NCI-H510A treated with DMSO at 0.1 percent for 48 hours (cell line): ENCODE measurements around the gene SRP19.
"Not testable (repeated sequence)": the region's sequence is repeated elsewhere in the genome, so short reads cannot be mapped to it uniquely, and the experiment has no call there.

Source experiments
- DNase-seq: peaks from one replicate; lab custom pipeline; 2025; lab: John Stamatoyannopoulos, UW

The SRP19 gene

DNA sequence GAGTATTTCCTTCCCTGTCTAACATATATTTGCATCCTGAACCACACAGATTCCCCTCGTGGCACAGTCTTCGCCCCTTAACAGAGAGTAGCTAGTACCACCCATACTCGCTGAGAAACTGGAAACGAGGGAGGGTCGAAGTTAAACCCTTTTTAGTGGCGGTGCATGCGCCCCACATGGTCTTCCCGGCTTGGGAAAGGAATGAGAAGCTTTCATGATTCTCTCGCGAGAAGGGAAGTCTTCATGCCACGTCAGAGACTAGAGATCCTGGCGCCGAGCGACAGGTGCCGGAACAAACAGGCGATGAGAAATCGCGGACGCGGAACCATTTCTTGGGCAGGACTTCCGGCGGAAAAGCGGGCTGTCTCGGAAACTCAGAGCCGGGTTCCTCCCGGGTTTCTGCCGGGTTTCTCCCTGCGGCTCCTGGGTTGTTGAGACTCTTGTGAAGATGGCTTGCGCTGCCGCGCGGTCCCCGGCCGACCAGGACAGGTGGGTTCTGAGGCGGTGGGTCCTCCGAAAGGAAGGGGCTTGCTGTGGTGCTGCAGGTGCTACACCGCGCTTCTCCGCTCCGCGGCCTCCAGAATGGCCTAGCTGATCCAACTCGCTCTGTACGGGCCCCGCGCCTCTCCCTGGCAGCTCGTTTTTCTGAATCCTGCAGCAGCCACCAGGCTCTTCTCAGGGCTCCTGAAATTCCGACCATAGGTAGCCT, at the start of gene SRP19:
Gene SRP19, plus strand, starts transcription at position 359 of the 709 bp plus-strand sequence. Its CDS starts 90 bp downstream, at position 449.
- DNase-seq: peak; percentile 79

DNA sequence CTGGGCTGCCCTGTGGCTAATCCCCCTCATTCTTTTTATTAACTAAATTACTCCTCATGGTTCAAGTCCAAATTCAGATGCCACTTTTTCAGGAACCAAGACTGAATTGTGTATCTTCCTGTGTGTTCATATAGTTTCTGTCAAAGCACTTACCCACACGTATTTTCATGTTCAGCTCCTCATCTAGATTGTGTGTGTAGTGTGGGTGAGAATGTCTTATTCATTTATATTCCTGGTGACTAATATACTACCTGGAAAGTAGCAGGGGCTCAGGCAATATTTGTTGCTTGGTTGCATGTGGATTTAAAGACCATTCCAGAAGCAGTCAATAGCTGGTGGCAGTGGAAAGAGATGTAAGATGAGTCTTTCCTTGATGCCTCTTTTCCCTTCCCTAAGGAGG, 48.5 kb upstream of the SRP19 start:
- no peak for DNase-seq

DNA sequence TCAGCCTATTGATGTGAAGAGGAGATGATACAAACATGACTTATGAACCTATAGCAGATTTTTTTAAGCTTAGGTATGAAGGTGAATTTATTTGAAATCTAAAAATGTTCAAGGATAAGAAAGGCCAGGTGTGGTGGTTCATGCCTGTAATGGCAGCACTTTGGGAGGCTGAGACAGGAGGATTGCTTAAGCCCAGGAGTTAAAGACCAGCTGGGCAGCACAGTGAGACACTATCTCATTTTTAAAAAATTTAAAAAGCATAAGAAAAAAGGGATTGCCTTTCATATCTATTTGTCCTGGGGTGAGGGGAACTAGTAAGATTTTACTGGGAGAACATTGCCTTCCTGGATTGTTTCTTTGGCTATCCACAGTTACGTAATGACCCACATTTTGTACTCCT, 40.8 kb upstream of the SRP19 start:
- DNase-seq: no peak

DNA sequence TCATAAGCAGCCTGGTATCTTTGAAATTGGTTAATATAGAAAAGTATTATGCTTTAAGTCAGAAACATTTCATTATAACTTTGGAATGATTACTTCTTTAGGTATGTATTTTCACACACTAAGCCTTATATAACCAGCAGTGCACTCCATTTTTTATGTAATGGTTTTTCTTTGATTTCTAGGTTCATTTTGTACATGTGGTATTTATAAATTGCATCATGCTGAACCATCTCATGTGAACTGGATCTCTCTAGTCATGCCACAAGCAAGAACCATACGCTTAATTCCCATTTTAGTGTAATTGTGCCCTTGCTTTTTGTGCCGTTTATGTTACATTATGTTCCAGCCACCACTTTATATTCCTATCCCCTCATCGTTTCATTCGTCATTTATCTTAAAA, 38.6 kb upstream of the SRP19 start:
- DNase-seq: no peak

DNA sequence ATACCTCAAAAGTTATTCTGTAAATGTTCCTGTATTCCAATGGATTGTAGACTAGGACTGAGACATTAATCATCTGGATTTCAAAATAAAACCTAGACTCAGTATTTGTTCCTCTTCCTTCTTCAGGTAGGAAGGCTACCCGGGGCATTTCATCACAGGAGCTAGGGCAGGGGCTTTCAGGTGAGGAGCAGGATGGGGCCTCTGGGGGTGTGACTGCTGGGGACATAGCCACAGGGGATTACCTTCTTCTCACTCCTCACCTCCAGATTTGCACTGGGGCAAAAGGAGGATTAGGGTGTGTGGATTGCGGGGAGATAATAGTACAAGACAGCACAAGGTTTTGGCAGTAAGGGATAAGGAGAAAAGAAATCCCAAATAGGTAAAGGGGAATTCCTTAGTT, 37.9 kb upstream of the SRP19 start:
- no peak for DNase-seq

DNA sequence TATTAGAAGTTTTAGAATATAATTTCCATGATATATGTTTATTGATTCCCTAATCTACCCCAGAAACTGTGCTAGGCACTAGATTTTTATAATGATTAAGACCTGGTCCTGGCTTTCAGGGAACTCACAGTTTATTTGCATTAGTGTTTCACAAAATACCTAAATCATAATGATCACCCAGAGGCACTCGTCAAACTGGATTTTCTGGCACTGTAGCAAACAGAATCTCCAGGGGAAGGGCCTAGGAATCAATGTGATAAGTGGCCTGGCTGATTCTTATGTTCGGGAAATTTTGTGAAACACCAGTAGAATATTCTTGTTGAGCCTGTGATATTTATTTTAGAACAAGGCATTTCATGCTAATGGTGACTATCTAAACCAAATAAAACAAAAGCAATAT, 37.4 kb upstream of the SRP19 start:
- peak; percentile 10 for DNase-seq

DNA sequence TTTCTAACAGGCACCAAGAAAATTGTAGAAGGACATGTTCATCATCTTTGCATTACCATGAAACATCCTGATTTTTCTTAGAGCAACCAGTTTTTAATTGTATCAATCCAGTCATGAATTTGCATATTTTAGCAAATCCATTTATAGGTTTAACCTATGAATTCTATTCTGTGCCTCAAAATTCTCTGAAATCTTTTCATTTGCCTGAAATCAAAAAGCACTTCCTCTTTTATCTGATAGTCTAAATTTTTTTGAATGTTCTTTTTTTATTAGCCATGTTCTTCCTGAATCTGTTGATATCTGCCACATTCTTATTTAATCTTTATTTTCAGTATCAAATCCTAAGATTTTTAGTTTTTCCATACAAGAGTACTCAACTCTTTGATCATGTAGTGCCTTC, 36.9 kb upstream of the SRP19 start:
- no peak for DNase-seq

DNA sequence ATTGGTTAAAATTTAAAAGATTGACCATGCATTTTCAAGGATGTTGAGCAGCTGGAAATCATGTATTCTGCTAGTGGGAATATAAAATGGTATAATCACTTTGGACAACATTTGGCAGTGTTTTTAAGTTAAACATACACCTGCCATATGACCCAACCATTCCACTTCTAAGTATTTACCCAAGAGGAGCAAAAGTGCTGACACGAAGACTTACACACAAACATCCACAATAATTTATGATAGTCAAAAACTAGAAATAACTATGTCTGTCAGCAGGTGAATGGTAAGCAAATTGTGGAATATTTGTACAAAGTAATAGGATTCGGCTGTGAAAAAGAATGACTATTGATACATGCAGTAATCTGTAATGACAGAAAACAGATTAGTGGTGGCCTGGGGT, 30.7 kb upstream of the SRP19 start:
- no peak for DNase-seq

DNA sequence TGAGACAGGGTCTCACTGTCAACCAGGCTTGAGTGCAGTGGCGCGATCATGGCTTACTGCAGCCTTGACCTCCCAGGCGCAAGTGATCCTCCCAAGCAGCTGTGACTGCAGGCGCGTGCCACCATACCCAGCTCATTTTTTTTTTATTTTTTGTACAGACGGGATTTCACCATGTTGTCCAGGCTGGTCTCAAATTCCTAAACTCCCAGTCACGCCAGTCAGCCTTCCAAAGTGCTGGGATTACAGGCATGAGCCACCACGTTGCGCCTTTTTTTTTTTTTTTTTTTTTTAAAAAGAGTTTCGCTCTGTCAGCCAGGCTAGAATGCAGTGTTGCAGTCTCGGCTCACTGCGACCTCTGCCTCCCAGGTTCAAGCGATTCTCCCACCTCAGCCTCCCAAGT, 27.1 kb upstream of the SRP19 start:
- DNase-seq: no peak

DNA sequence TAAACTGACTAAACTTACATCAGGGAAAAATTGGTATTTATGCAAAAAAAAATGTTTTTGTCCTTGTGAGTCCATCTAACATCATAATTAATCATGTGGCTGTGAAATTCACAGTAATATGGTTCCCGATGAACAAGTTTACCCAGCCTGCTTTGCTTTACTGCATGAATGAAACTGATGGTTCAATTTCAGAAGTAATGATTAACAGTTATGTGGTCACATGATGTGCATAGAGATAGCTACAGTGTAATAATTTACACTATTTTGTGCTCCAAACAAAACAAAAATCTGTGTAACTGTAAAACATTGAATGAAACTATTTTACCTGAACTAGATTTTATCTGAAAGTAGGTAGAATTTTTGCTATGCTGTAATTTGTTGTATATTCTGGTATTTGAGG, 16.6 kb upstream of the SRP19 start:
- DNase-seq: no peak

DNA sequence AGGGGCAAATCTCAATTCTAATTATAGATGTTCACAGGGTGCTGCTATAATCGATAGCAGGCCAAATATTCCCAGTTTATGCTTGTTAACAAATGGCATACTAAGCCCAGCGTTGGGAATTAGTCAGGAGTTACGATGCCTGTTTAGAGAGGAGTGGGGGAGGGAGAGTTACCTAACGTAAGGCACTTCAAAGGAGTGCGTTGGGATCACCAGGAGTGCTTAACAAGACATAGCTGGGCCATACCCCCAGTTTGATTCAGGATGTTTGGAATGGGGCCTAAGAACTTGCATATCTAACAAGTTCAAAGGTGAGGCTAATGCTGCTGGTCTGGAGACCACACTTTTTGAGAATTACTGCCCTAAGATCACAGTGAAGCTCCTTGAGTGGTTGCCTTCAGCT, 14.5 kb upstream of the SRP19 start:
- no peak for DNase-seq

DNA sequence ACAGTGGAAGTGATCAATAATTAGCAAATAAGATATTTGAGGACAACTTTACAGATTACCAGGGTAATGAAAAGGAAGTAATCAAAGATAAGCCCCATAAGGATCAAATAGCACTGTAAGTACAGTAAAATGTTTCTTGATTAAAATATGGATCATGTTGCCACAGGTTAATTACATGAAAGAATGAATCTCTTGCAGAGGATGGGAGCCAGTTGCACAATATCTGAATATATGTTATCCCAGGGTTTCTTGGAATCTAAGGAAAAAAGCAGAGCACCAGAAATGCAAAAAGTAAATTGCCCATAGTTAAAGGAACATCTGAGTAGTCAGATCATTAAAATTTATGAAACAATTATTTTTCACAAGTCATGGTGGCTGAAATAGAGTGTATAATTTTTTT, 13.8 kb upstream of the SRP19 start:
- DNase-seq: no peak

DNA sequence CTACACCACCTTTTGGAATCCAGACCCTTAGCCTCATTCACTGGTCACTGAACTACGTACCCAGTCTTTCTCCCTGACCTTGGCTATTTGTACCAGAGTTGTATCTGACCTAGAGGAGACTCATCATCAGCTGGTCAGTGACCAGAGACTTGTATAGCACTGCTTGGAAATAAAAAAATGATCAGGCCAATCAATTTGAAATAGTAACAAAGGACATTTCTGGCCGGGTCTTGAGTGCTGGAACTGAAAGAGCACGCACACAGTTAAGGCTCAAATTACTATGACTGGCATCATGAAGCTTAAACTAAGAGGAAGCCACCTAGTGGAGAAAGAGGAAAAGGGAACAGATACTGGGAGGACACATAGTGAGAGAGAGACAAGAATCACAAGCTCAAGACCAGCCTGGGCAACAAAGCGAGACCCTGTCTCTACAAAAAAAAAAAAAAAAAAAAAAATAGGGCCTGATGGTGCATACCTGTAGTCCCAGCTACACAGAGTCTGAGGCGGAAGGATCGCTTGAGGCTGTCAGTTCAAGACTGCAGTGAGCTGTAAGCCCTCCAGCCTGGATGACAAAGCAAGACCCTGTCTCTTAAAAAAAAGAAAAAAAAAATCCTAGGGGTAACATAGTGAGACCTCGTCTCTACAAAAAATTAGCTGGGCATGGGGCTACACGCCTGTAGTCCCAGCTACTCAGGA, 12.8 kb upstream of the SRP19 start:
- DNase-seq: peak; percentile 33

DNA sequence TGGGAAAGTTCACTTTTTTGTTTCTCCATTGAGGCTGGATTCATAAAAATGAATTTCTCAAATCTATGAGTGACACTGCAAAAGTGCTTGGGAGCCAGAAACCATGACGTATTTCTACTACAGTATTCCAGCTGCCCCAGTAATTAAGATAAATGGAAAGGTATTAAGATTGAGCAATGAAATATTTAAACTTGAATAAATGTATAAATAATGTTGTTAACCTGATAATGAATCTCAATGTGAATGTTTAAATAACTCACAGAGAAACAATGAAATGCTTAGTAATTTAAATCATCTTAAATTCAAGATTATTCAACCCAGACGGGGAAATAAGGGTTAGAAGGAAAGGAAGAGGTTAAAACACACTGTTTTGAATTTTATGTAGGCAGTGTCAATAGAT, 11.2 kb upstream of the SRP19 start:
- no peak for DNase-seq

DNA sequence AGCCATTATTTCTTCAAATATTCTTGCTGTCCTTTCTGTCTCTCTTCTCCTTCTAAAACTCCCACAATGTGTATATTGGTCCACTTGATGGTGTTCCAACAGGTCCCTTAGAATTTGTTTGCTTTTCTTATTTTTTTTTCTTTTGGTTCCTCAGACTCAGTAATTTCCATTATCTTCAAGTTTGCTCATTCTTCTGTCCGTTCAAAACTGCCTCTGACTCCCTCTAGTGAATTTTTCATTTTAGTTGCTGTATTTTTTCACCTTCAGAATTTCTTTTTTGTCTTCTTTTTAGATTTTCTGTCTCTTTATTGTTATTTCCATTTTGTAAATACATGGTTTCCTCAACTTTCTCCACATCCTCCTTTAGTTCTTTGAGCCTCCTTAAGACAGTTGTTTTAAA, 6.4 kb upstream of the SRP19 start:
- no peak for DNase-seq

DNA sequence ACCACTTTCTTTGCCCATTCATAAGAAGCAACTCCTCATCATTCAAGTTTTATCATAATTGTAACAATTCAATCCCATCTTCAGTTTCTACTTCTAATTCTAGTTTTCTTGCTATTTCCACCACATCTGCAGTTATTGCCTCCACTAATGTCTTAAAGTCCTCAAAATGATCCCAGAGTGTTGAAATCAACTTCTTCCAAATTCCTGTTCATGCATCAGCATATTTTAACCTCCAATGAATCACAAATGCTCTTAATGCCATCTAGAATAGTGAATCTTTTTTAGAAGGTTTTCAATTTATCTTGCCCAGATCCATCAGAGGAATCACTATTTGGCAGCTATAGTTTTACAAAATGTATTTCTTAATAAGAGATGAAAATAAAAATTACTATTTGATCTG, 3.2 kb upstream of the SRP19 start:
- DNase-seq: no peak

DNA sequence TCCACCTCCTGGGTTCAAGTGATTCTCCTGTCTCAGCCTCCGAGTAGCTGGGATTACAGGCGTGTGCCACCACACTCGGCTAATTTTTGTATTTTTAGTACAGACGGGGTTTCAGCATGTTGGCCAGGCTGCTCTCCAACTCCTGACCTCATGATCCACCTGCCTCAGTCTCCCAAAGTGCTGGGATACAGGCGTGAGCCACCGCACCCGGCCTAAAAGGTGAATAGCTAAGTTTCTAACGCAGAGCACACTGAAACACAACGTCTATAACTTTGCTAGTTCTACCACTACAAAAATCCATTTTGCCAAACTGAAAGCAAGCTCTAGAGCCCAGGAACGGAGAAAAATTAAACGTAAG, 537 bp upstream of the SRP19 start:
- DNase-seq: not testable (repeated sequence)

DNA sequence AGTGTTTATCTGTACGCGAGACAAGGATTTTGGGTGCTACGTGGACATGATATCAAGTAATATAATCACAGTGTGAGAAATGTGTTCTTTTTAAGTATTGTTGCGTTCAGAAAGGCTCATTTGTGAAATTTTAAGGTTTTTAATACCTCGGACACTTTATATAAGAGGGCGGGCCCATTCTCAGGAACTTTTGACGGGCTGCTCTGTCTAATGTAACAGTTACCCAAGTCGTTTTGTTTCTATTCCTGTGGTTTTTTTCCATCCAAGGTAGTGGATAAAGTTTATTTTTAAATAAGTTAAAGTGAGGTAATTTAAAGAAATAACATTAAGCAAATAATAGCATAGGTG, 525 bp downstream of the SRP19 start:
- DNase-seq: no peak

DNA sequence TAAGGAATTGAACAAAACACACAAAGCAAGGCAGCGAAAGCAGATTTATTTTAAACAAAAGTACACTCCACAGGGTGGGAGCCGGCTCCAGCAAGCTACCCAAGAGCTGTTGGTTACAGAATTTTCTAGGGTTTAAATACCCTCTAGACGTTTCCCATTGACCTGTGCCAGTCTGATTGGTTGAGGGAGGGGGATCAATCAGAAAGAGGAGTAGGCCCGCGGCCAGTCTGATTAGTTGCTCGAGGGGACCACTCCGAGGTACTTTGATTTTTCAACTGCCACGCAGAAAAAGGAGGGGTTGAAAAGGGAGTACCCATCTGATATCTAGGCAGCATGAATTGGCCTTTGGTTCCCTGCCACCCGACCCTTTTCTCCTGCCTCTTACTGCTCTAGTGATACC, 998 bp downstream of the SRP19 start:
- DNase-seq: no peak

DNA sequence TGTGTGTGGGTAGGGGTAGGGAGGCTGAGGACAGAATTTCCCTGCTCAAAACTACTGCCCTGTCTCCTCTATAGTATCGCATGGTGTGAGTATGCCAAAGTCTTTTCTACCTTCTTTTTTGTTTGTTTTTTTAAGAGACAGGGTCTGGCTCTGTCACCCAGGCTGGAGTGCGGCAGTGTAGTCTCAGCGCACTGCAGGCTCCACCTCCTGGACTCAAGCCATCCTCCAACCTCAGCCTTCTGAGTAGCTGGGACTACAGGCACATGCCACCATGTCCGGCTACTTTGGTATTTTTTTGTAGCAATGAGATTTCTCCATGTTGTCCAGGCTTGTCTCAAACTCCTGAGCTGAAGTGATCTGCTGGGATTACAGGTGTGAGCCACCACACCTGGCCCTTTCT, 2.5 kb downstream of the SRP19 start:
- DNase-seq: no peak

DNA sequence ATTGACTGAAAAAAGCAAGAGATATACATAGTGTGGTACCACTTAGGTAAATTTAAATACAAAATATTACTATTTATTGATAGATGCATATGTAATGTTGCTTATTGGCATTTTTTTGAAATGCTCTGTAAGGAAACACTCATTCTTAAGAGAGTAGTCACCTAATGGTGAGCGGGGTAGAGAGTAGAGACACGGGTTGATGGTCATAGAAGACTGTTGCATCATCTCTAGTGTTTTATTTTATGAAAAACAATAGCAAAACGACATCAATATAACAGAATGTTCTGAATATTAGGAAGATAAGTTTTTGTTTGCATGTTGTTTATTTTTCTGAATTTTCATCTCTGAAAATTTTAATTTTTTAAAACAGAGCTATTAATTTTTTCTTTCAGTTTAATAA, 4.0 kb downstream of the SRP19 start:
- DNase-seq: no peak

DNA sequence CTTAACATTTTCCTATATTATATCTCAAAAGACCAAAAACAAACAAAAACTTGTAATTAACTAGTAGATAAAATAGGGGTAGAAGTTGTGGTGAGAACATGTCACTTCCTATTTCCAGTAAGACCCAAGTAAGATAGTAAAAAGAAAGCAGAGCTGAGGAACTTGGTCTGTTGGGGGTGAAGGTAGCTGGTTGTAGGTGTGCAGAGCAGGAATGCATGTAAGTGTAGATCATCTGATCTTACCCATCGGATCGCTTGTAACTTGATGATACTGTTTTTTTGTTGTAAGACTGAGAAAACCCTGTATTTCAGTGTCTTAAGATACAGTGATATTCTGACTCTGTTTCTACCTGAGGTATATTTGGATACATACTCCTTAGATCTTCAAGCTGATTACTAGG, 5.7 kb downstream of the SRP19 start:
- no peak for DNase-seq

DNA sequence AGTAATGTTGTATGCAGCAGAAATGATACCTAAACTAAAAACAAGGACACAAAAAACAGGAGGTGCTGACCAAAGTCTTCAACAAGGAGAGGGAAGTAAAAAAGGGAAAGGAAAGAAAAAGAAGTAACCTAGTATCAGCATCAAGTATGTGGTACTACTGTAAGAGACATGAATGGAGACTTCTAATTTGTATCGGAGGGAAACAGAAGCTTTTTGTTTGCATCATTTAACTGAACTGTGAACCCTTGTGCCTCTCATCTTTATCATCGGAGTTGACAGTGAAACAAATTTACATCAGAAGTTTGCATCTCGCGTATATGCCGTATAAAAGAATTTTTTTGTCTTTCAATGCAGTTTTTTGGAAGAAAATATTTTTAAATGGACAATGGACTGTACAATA, 6.3 kb downstream of the SRP19 start:
- DNase-seq: no peak

DNA sequence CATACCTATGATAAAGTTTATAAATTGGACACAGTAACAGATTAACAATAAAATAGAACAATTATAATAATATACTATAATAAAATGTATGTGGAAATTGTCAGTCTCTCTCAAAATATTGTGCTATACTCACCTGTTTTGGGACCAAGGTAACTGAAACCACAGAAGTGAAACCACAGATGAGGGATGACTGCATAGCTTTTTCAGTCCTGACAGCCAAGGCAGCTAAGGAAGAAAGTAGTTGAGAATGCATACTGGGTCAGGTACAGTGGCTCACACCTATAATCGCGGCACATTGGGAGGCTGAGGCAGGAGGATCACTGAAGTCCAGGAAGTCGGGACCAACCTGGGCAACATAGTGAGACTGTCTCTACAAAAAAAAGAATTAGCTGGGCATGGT, 8.9 kb downstream of the SRP19 start:
- DNase-seq: no peak
